ENCODE measurements around the gene ADRA1B. TPM values are rescaled to one million over a fixed set of nuclear protein-coding genes. Genes with fewer than 3 reads are reported as not detected.
"Not testable (repeated sequence)": the region's sequence is repeated elsewhere in the genome, so short reads cannot be mapped to it uniquely, and the experiment has no call there.

ADRA1B gene
- total RNA-seq, 1 experiment from 2014 or later, result 0.80 TPM

DNA sequence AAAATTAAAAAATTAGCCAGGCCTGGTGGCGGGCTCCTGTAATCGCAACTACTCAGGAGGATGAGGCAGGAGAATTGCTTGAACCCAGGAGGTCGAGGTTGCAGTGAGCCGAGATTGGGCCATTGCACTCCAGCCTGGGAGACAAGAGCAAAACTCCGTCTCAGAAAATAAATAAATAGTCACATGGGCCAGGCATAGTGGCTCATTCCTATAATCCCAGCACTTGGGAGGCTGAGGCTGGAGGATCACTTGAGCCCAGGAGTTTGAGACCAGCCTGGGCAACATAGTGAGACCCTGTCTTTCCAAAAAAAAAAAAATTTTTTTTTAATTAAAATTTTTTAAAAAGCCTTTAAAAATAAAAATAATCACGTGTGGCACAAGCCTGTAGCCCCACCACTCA, 97.9 kb downstream of the ADRA1B start:
- DNase-seq (ENCODE audit: low read depth), result not testable (repeated sequence)

GRCh38 chr5:160018945-160019625, 102.8 kb downstream of the ADRA1B start:
- no peak for DNase-seq (ENCODE audit: low read depth)

GRCh38 chr5:160020266-160020770, 104.0 kb downstream of the ADRA1B start:
- DNase-seq (ENCODE audit: low read depth), result no peak

DNA sequence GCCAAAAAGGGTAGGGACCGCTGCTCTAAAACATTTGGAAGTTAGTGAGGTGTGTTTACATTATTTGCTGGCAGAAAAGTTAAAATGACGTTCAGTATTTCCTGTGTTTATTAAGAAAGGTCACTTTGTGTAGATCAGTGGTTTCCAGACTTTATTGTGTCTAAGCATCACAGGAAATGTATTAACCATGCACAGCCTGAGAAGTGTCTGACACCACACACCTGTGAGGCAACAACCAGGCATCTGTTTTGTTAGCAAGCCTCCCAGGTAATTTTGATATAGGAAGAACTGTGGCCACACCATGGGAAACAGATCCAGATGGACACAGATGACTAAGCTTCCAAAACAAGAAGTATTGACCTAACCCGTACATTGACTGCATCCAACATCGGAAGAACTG, 104.7 kb downstream of the ADRA1B start:
- no peak for DNase-seq (ENCODE audit: low read depth)

DNA sequence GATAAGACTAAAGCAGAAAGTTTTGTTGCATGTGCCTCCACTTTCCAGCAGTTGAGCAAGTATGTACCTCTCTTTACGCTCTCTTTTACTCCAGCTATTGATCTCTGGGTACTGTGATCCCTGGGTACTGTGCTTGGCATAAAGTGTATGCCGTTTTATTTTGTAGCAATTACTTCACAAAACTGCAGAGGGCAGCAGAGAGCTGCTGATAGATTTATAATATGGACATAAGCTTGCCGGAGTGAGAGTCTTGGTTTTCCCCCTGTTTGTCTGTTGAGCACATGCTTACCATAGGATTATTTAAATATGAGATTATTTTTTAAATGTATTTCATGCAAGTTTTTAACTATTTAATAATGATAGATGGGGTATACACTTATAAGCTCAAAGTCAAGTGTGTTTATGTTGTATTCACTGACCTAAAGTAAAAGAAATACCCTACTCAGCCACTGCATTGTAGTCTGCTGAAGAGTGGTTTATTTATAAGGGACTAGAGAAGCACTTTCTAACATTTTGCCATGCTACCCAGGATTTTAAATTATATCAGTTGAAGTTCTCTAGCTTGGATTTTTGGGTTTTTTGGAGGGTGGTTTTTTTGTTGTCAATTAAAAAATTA, 105.7 kb downstream of the ADRA1B start:
- peak; percentile 44 for DNase-seq (ENCODE audit: low read depth)

Other genes with a start within 250 kb of the ADRA1B start
- gene TTC1, start 92.7 kb downstream of the ADRA1B start, total RNA-seq (2014; rRNA removed; shearing (Covaris generic)), result 128 and 131 TPM in 2 replicates
- 21.5 and 37.7 TPM in 2 replicates for gene PWWP2A, start 203.0 kb downstream of the ADRA1B start, total RNA-seq (2014; rRNA removed; shearing (Covaris generic))